Naive thymus-derived CD4-positive, alpha-beta T cell (primary cell): ENCODE results near the gene NR2F2. TPM values are rescaled to one million over a fixed set of nuclear protein-coding genes. Genes with fewer than 3 reads are reported as not detected.

Experiments used
- ATAC-seq: fragments of 150-1000 bp; cut with Tn5 transposase; 2 replicates; pipeline ENCODE4 v1.10.0; 2021; ENCODE audit warnings: mild to moderate bottlenecking, moderate library complexity
- CTCF ChIA-PET: fragments of 350-600 bp; sonication (Branson Sonifier 250); formaldehyde crosslinking; loops from one replicate; lab custom pipeline; 2021; ENCODE audit warnings: antibody characterized with exemption; lab: Charles Lee
- POLR2A ChIA-PET: fragments of 350-600 bp; sonication (Branson Sonifier 250); formaldehyde crosslinking; loops from one replicate; lab custom pipeline; 2021; ENCODE audit warnings: antibody characterized with exemption, inconsistent platforms; lab: Charles Lee
- DNase-seq, 9 donors: peaks; one replicate each; pipeline versions ENCODE4 v3.0.0 to v3.0.0-alpha.2; 2020 to 2022; ENCODE audit warnings: mixed read lengths in 1 of 9
- H3K27ac ChIP-seq: one replicate; pipeline ENCODE4 v1.7.0; 2013; ENCODE audit warnings: mild to moderate bottlenecking, low read depth, low read length, moderate library complexity
- H3K27me3 ChIP-seq, 2 donors: one replicate each; pipeline ENCODE4 v1.7.0; 2013; ENCODE audit warnings: low read length in 2 of 2, mild to moderate bottlenecking in 2 of 2, moderate library complexity in 2 of 2; ENCODE audit not compliant: control insufficient read depth in 2 of 2, insufficient read depth in 2 of 2
- H3K36me3 ChIP-seq, 3 experiments: 1 replicate in 2 of 3; 2 replicates in 1 of 3; pipeline ENCODE4 v1.7.0; 2013; ENCODE audit warnings: low read length in 3 of 3, mild to moderate bottlenecking in 3 of 3, moderate library complexity in 1 of 3; ENCODE audit not compliant: insufficient read depth in 3 of 3, control insufficient read depth in 2 of 3
- H3K4me1 ChIP-seq, 2 donors: one replicate each; pipeline ENCODE4 v1.7.0; 2013; ENCODE audit warnings: low read length in 2 of 2, mild to moderate bottlenecking in 2 of 2, moderate library complexity in 1 of 2; ENCODE audit not compliant: control insufficient read depth in 2 of 2, insufficient read depth in 2 of 2
- H3K4me3 ChIP-seq: 2 replicates; pipeline ENCODE4 v1.7.0; 2013; ENCODE audit warnings: mild to moderate bottlenecking, low read length
- H3K9me3 ChIP-seq, 3 experiments: 1 replicate in 2 of 3; 2 replicates in 1 of 3; pipeline ENCODE4 v1.7.0; 2013; ENCODE audit warnings: low read length in 3 of 3; ENCODE audit not compliant: control insufficient read depth in 2 of 3
- H3K27ac Mint-ChIP-seq, 9 donors: one replicate each; pipeline ENCODE4 v1.8.0; 2020 to 2022; ENCODE audit warnings: mixed read lengths in 9 of 9, mild to moderate bottlenecking in 8 of 9, moderate library complexity in 5 of 9, inconsistent platforms in 2 of 9
- H3K27me3 Mint-ChIP-seq, 5 donors: one replicate each; pipeline ENCODE4 v1.8.0; 2021 to 2022; ENCODE audit warnings: mixed read lengths in 5 of 5, mild to moderate bottlenecking in 1 of 5
- H3K36me3 Mint-ChIP-seq, 5 donors: one replicate each; pipeline ENCODE4 v1.8.0; 2020 to 2022; ENCODE audit warnings: mixed read lengths in 5 of 5, mild to moderate bottlenecking in 3 of 5, inconsistent platforms in 1 of 5
- H3K4me1 Mint-ChIP-seq, 7 donors: one replicate each; pipeline ENCODE4 v1.8.0; 2020 to 2022; ENCODE audit warnings: mixed read lengths in 7 of 7, mild to moderate bottlenecking in 3 of 7, inconsistent platforms in 1 of 7
- H3K4me3 Mint-ChIP-seq, 10 donors: one replicate each; pipeline ENCODE4 v1.8.0; 2020 to 2022; ENCODE audit warnings: mild to moderate bottlenecking in 10 of 10, mixed read lengths in 10 of 10, moderate library complexity in 6 of 10, inconsistent platforms in 2 of 10
- H3K9me3 Mint-ChIP-seq, 11 donors: one replicate each; pipeline ENCODE4 v1.8.0; 2020 to 2022; ENCODE audit warnings: mixed read lengths in 11 of 11, mild to moderate bottlenecking in 4 of 11, inconsistent platforms in 1 of 11, moderate library complexity in 1 of 11
- intact Hi-C, 2 donors: fragments of 100-400 bp; cut with micrococcal nuclease; formaldehyde crosslinking; loops; one replicate each; pipeline ENCODE4 v1.15.1; 2023
- polyA plus RNA-seq, 2 donors: library from polyadenylated mRNA; unstranded; fragments of 300-500 nt; fragmentation: Illumina TruSeq; gene quantifications; one replicate each; pipeline ENCODE4 v1.2.3, GENCODE V29; 2021
- total RNA-seq, 6 experiments: library from RNA in 5 of 6; stranded (reverse) in 5 of 6; gene quantifications; 1 replicate in 5 of 6; 2 replicates in 1 of 6; pipeline ENCODE4 v1.2.3 and lab custom pipeline; 2021 to 2026

Gene NR2F2
- total and polyA plus RNA-seq, 7 experiments from 2014 or later: not detected

- CTCF ChIA-PET: no interaction called here
- H3K4me3 Mint-ChIP-seq: no peak overlapping the region
- H3K4me1 Mint-ChIP-seq: peaks cover 15 to 38% (median 24%) of the 10 kb centered on the region in 7 donors
- H3K36me3 ChIP-seq: no peaks in the 10 kb centered on the region
- H3K27ac ChIP-seq: no peak overlapping the region
- DNase-seq (no peak), ATAC-seq (no peak)
- POLR2A ChIA-PET: no interaction called here
- H3K27me3 ChIP-seq: peaks cover 23 to 62% of the 10 kb centered on the region in 2 donors
- intact Hi-C loops: no loop called here
- H3K36me3 Mint-ChIP-seq: peaks cover 0 to 11% (median 0%) of the 10 kb centered on the region in 5 donors
- H3K27ac Mint-ChIP-seq: no peak overlapping the region
- peaks cover 0 to 28% (median 5%) of the 10 kb centered on the region in 11 donors for H3K9me3 Mint-ChIP-seq
- H3K4me1 ChIP-seq: peaks cover 7 to 11% of the 10 kb centered on the region in 2 donors
- H3K4me3 ChIP-seq: no peak overlapping the region
- H3K27me3 Mint-ChIP-seq: peaks cover 62 to 76% (median 66%) of the 10 kb centered on the region in 5 donors
- H3K9me3 ChIP-seq: no peaks in the 10 kb centered on the region
These were observed 23.0 kb downstream of the NR2F2 start for GRCh38 chr15:96353416-96353929.

DNA sequence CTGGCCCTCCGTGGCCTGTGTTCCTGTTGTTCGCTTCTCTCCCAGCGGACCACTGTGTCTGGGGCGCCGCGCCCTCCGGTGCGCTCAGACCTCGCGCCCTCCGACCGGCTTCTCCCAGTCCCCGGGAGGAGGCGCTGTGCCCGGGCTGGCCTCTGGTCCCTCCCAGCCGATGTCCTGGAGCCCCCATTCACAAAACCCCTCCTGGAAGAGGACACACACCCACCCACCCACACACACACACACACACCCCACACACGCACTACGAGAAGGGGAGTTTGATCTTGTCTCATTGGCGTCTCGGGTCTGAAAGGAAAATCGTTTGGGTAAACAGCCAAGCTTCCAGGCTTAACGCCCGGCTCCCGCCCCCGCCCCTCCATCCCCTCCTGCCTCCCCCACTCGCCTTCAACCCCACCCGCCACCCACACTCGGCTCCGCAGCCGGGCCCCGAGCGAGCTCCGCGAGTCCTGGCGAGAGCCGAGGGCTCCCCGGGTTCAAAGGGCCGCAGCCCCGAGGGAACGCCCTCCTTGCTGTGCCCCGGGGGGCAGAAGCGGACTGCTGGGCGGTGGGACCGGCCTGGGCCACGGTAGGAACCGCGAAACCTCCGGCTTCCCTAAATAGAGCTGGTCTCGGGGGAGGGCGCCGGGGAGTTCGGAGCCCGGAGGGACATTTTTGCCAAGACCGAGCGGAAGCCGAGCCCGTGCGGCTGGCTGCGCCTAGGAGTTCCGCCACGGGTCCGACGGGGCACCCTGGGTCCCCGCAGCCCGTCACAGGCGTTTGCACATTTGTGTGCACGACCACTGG is 23.6 kb downstream of the NR2F2 start:
- DNase-seq (no peak), ATAC-seq (no peak)
- Histone ChIP-seq H3K27me3 (peaks cover 23 to 60% of the 10 kb centered on the region in 2 donors), H3K36me3 (no peaks in the 10 kb centered on the region), H3K4me3 (no peak overlapping the region), H3K4me1 (peaks cover 7 to 11% of the 10 kb centered on the region in 2 donors), H3K9me3 (no peaks in the 10 kb centered on the region), H3K27ac (no peak overlapping the region)
- H3K36me3 Mint-ChIP-seq: peaks cover 0 to 11% (median 0%) of the 10 kb centered on the region in 5 donors
- H3K4me1 Mint-ChIP-seq: peaks cover 15 to 44% (median 30%) of the 10 kb centered on the region in 7 donors
- no peak overlapping the region for H3K4me3 Mint-ChIP-seq
- ChIA-PET CTCF (no interaction called here), POLR2A (no interaction called here)
- intact Hi-C loops: no loop called here
- peaks cover 0 to 26% (median 5%) of the 10 kb centered on the region in 11 donors for H3K9me3 Mint-ChIP-seq
- H3K27ac Mint-ChIP-seq: no peak overlapping the region
- peaks cover 62 to 76% (median 66%) of the 10 kb centered on the region in 5 donors for H3K27me3 Mint-ChIP-seq

- intact Hi-C loops: loop anchor here in 1 of 2 donors (5.0 kb wide), 2 partner anchors 227 to 537 kb away; no protein-coding TSS in a partner anchor
- Mint-ChIP-seq H3K27me3 (peaks cover 60 to 72% (median 65%) of the 10 kb centered on the region in 5 donors), H3K36me3 (peaks cover 0 to 11% (median 0%) of the 10 kb centered on the region in 5 donors), H3K4me3 (no peak overlapping the region), H3K27ac (no peak overlapping the region), H3K4me1 (peaks cover 15 to 45% (median 31%) of the 10 kb centered on the region in 7 donors), H3K9me3 (peaks cover 0 to 25% (median 5%) of the 10 kb centered on the region in 11 donors)
- Histone ChIP-seq H3K4me1 (peaks cover 7 to 11% of the 10 kb centered on the region in 2 donors), H3K4me3 (no peak overlapping the region), H3K27ac (no peak overlapping the region), H3K36me3 (no peaks in the 10 kb centered on the region), H3K9me3 (no peaks in the 10 kb centered on the region), H3K27me3 (peaks cover 23 to 59% of the 10 kb centered on the region in 2 donors)
- ATAC-seq (no peak), DNase-seq (no peak)
- CTCF ChIA-PET: no interaction called here
- POLR2A ChIA-PET: no interaction called here
These were observed 24.4 kb downstream of the NR2F2 start for GRCh38 chr15:96354731-96355567.

DNA sequence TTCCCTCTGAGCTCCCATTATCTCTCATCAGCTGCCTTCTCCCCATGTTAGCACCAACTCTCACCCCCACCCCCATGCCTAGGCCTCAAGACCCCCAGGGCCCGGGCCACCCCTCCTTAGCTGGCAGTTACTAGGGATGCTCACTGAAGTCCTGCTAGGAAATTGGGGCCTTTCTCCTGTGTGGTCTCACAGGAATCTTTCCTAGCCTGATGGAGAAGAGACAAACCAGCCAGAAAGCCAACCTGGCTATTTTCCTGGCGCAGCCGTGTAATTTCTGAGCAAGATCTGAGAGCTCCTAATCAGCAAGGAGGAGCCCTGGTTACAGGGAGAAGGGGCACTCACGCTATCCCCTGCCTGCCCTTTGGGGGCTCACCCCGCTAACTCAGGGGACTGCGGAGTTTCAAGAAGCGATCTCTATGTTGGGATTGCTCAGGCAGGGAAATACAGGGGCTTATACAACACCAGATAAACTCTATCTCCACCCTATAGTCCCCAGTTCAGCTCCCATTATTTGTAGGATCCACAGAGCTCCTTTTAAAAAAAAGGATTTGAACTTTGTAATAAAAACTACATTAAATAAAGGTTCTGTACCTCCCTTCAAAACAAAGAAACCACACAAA is 25.2 kb downstream of the NR2F2 start:
- no peak overlapping the region for H3K27ac ChIP-seq
- no peaks in the 10 kb centered on the region for H3K36me3 ChIP-seq
- no peak overlapping the region for H3K4me3 ChIP-seq
- H3K27me3 Mint-ChIP-seq: peaks cover 55 to 66% (median 62%) of the 10 kb centered on the region in 5 donors
- CTCF ChIA-PET: interaction anchor here (0.6 kb wide), 1 partner anchor 1678 kb away, joined by 4 read pairs; no protein-coding TSS in a partner anchor
- H3K36me3 Mint-ChIP-seq: peaks cover 0 to 8% (median 1%) of the 10 kb centered on the region in 5 donors
- H3K9me3 Mint-ChIP-seq: peaks cover 0 to 21% (median 2%) of the 10 kb centered on the region in 11 donors
- POLR2A ChIA-PET: no interaction called here
- peaks cover 0 to 2% (median 0%) of the 10 kb centered on the region in 3 experiments for H3K9me3 ChIP-seq
- no peak overlapping the region for H3K27ac Mint-ChIP-seq
- DNase-seq (no peak), ATAC-seq (no peak)
- H3K27me3 ChIP-seq: peaks cover 23 to 57% of the 10 kb centered on the region in 2 donors
- H3K4me1 ChIP-seq: peaks cover 7 to 11% of the 10 kb centered on the region in 2 donors
- H3K4me1 Mint-ChIP-seq: peaks cover 17 to 45% (median 31%) of the 10 kb centered on the region in 7 donors
- intact Hi-C loops: loop anchor here in 1 of 2 donors (2.0 to 5.0 kb wide), 4 partner anchors 17 to 537 kb away; no protein-coding TSS in a partner anchor
- H3K4me3 Mint-ChIP-seq: peak overlapping the region in 4 of 10 donors; percentile 84 to 91 (median 86)

GRCh38 chr15:96356494-96357455 is 26.3 kb downstream of the NR2F2 start:
- peaks cover 52 to 64% (median 58%) of the 10 kb centered on the region in 5 donors for H3K27me3 Mint-ChIP-seq
- peaks cover 0 to 3% (median 0%) of the 10 kb centered on the region in 3 experiments for H3K9me3 ChIP-seq

More at GRCh38 chr15:96356494-96357455, 26.3 kb downstream of the NR2F2 start:
- peak; percentile 80 for ATAC-seq
- Histone ChIP-seq H3K4me3 (peak overlapping the region; percentile 42), H3K27me3 (peaks cover 23 to 53% of the 10 kb centered on the region in 2 donors), H3K4me1 (peaks cover 7 to 11% of the 10 kb centered on the region in 2 donors), H3K36me3 (no peaks in the 10 kb centered on the region), H3K27ac (no peak overlapping the region)
- ChIA-PET POLR2A (interaction anchor here (0.7 kb wide), 1 partner anchor 11 kb away, joined by 6 read pairs; no protein-coding TSS in a partner anchor), CTCF (no interaction called here)
- H3K4me3 Mint-ChIP-seq: peak overlapping the region; percentile 84 to 91 (median 88)
- H3K4me1 Mint-ChIP-seq: peaks cover 18 to 45% (median 34%) of the 10 kb centered on the region in 7 donors
- DNase-seq: peak; percentile 28 to 85 (median 62)
- peaks cover 0 to 20% (median 5%) of the 10 kb centered on the region in 11 donors for H3K9me3 Mint-ChIP-seq
- intact Hi-C loops: loop anchor here in 1 of 2 donors (2.0 to 5.0 kb wide), 4 partner anchors 18 to 536 kb away; no protein-coding TSS in a partner anchor
- peaks cover 0 to 4% (median 3%) of the 10 kb centered on the region in 5 donors for H3K36me3 Mint-ChIP-seq
- peak overlapping the region in 6 of 9 donors; percentile 51 to 81 (median 72) for H3K27ac Mint-ChIP-seq
